Stomach (tissue), 9 donors: ENCODE results near the gene SIVA1. TPM values are rescaled to one million over a fixed set of nuclear protein-coding genes. Genes with fewer than 3 reads are reported as not detected.

Source experiments
- DNase-seq, 2 donors: peaks; one replicate each; pipeline versions ENCODE4 v3.0.0 to v3.0.0-alpha.2; 2013 to 2019
- H3K27ac ChIP-seq, 5 donors: fragments of 200-600 bp in 4 of 5; sonication (generic) in 4 of 5; one replicate each; pipeline ENCODE4 v1.5.1; 2013 to 2019; ENCODE audit warnings: mild to moderate bottlenecking in 1 of 5, moderate library complexity in 1 of 5
- H3K27me3 ChIP-seq, 3 donors: fragments of 200-600 bp; sonication (generic); one replicate each; pipeline ENCODE4 v1.5.1; 2017 to 2019; ENCODE audit warnings: mixed run types in 1 of 3
- H3K36me3 ChIP-seq, 4 donors: fragments of 200-600 bp; sonication (generic); 1 replicate in 3 of 4; 2 replicates in 1 of 4; pipeline ENCODE4 v1.5.1; 2016 to 2019
- H3K4me1 ChIP-seq, 4 donors: fragments of 200-600 bp; sonication (generic); one replicate each; pipeline ENCODE4 v1.5.1; 2016 to 2019
- H3K4me3 ChIP-seq, 4 donors: fragments of 200-600 bp; sonication (generic) in 3 of 4; one replicate each; pipeline ENCODE4 v1.5.1; 2016 to 2019; ENCODE audit warnings: mild to moderate bottlenecking in 1 of 4
- H3K9me3 ChIP-seq, 4 donors: fragments of 200-600 bp; sonication (generic); one replicate each; pipeline ENCODE4 v1.5.1; 2016 to 2019
- CTCF ChIP-seq, 7 experiments: fragments of 450-650 bp in 4 of 7; fragments of 200-600 bp in 3 of 7; sonication (generic) in 3 of 7; IDR thresholded peaks; one replicate each; pipeline ENCODE4 v1.5.1; 2016 to 2019; ENCODE audit warnings: antibody characterized with exemption in 7 of 7, control low read depth in 2 of 7, mild to moderate bottlenecking in 1 of 7
- EP300 ChIP-seq: sonication (generic); formaldehyde crosslinking; IDR thresholded peaks from one replicate; pipeline ENCODE4 v1.6.1; 2017; ENCODE audit warnings: antibody characterized with exemption
- POLR2A ChIP-seq, 4 donors: fragments of 450-650 bp; IDR thresholded peaks; one replicate each; pipeline ENCODE4 v1.6.1; 2016; ENCODE audit warnings: antibody characterized with exemption in 4 of 4, control low read depth in 2 of 4, mild to moderate bottlenecking in 1 of 4, moderate library complexity in 1 of 4
- POLR2AphosphoS5 ChIP-seq, 3 donors: sonication (generic); formaldehyde crosslinking; IDR thresholded peaks; one replicate each; pipeline ENCODE4 v1.6.1; 2016; ENCODE audit warnings: antibody characterized with exemption in 3 of 3
- WGBS, 5 donors: extraction: QIAGEN DNeasy Blood & Tissue Kit in 3 of 5; methylation state at CpG; one replicate each; pipeline versions ENCODE4 v1.1.5 to v1.1.7; 2013 to 2018; 5-methylcytosine and 5-hydroxymethylcytosine counted together
- intact Hi-C: fragments of 100-400 bp; cut with DNase I; formaldehyde crosslinking; loops from one replicate; pipeline ENCODE4 v1.15.1; 2023; ENCODE audit warnings: low total_unique reads
- polyA plus RNA-seq, 3 donors: library from polyadenylated mRNA; stranded (reverse); fragments of 200-250 nt; gene quantifications; one replicate each; pipeline ENCODE4 v1.2.3, GENCODE V29; 2013
- total RNA-seq, 5 donors: library from RNA; depleted of rRNA; stranded (reverse); fragments of >200 nt; gene quantifications; one replicate each; pipeline versions ENCODE4 v1.1.0 to v1.2.3, GENCODE V29; 2014 to 2016
- donor health status: healthy with polysubstance abuse.
- donor health status: Bipolar disorder and iron deficiency.
- donor health status: healthy.

SIVA1 gene
- total and polyA plus RNA-seq, 8 donors = 73.3 to 366 (median 230) TPM

- TF ChIP-seq CTCF (IDR thresholded peaks at IDR 0.05) (no peak), POLR2AphosphoS5 (IDR thresholded peaks at IDR 0.05) (no peak), POLR2A (IDR thresholded peaks at IDR 0.05) (no peak), EP300 (no peak)
- peak overlapping the region; percentile 61 to 98 (median 94) for H3K27ac ChIP-seq
- H3K36me3 ChIP-seq = no peaks in the 10 kb centered on the region
- H3K4me1 ChIP-seq = peaks cover 58 to 82% (median 76%) of the 10 kb centered on the region in 4 donors
- intact Hi-C loops = no loop called here
- DNase-seq = no peak
- no peaks in the 10 kb centered on the region for H3K27me3 ChIP-seq
- H3K4me3 ChIP-seq = no peak overlapping the region
- no peaks in the 10 kb centered on the region for H3K9me3 ChIP-seq
- 71 to 80% (median 77%) methylated on average over 16 of the region's 16 CpGs for WGBS, 5 donors
Observed at GRCh38 chr14:104798300-104799243, 45.6 kb downstream of the SIVA1 start.

- Histone ChIP-seq H3K4me3 (peak overlapping the region; percentile 71 to 85 (median 76)), H3K27me3 (no peaks in the 10 kb centered on the region), H3K27ac (peak overlapping the region; percentile 91 to 98 (median 94)), H3K36me3 (no peaks in the 10 kb centered on the region), H3K9me3 (no peaks in the 10 kb centered on the region), H3K4me1 (peaks cover 51 to 82% (median 75%) of the 10 kb centered on the region in 4 donors)
- intact Hi-C loops = no loop called here
- TF ChIP-seq POLR2AphosphoS5 (IDR thresholded peaks at IDR 0.05) (no peak), EP300 (no peak), CTCF (IDR thresholded peaks at IDR 0.05) (no peak), POLR2A (IDR thresholded peaks at IDR 0.05) (no peak)
- peak in 1 of 2 donors; percentile 87 for DNase-seq
- 38 to 58% (median 51%) methylated on average over 19 to 21 of the region's 21 CpGs for WGBS, 5 donors
Observed at GRCh38 chr14:104799244-104800014, 46.5 kb downstream of the SIVA1 start.

GRCh38 chr14:104800015-104800770 is 47.2 kb downstream of the SIVA1 start:
- H3K4me1 ChIP-seq = peaks cover 53 to 86% (median 79%) of the 10 kb centered on the region in 4 donors
- intact Hi-C loops = no loop called here

More at GRCh38 chr14:104800015-104800770, 47.2 kb downstream of the SIVA1 start:
- Histone ChIP-seq H3K27me3 (no peaks in the 10 kb centered on the region), H3K4me3 (peak overlapping the region; percentile 71 to 85 (median 76)), H3K9me3 (no peaks in the 10 kb centered on the region), H3K27ac (peak overlapping the region; percentile 91 to 98 (median 94)), H3K36me3 (no peaks in the 10 kb centered on the region)
- peak in 4 of 7 experiments; percentile 15 to 50 (median 38) for TF ChIP-seq CTCF (IDR thresholded peaks at IDR 0.05)
- TF ChIP-seq POLR2A (IDR thresholded peaks at IDR 0.05) = no peak
- no peak for TF ChIP-seq EP300
- peak; percentile 33 to 78 (median 64) for TF ChIP-seq POLR2AphosphoS5 (IDR thresholded peaks at IDR 0.05)
- WGBS, 5 donors = 2 to 8% (median 6%) methylated on average over 28 to 81 of the region's 83 CpGs
- peak; percentile 90 to 96 for DNase-seq
